Measurements from ENCODE around the gene RPS19BP1.

RPS19BP1 gene

GRCh38 chr22:39510529-39511149, 21.9 kb downstream of the RPS19BP1 start:
- TF ChIP-seq EGR1 (IDR thresholded peaks at IDR 0.05) (no peak), FOXM1 (IDR thresholded peaks at IDR 0.05; ENCODE audit: borderline replicate concordance, low read depth) (no peak), MAX (IDR thresholded peaks at IDR 0.05) (no peak), CREB1 (IDR thresholded peaks at IDR 0.05; ENCODE audit: low read depth) (no peak), RAD21 (IDR thresholded peaks at IDR 0.05; ENCODE audit: low read depth) (no peak), REST (IDR thresholded peaks at IDR 0.05; ENCODE audit: low read depth) (no peak), NFIC (IDR thresholded peaks at IDR 0.05) (no peak), CEBPB (IDR thresholded peaks at IDR 0.05) (no peak), TAF1 (IDR thresholded peaks at IDR 0.05; ENCODE audit: low read depth) (no peak), YY1 (IDR thresholded peaks at IDR 0.05; ENCODE audit: low read depth) (no peak), EP300 (IDR thresholded peaks at IDR 0.05; ENCODE audit: borderline replicate concordance) (no peak), TEAD4 (IDR thresholded peaks at IDR 0.05) (no peak), ZBTB7A (IDR thresholded peaks at IDR 0.05; ENCODE audit: low read depth) (no peak), USF1 (IDR thresholded peaks at IDR 0.05) (no peak), TCF12 (IDR thresholded peaks at IDR 0.05; ENCODE audit: low read depth) (no peak)

- TF ChIP-seq YY1 (IDR thresholded peaks at IDR 0.05; ENCODE audit: low read depth), result no peak
- TF ChIP-seq CEBPB (IDR thresholded peaks at IDR 0.05), result no peak
- TF ChIP-seq NFIC (IDR thresholded peaks at IDR 0.05), result no peak
- no peak for TF ChIP-seq USF1 (IDR thresholded peaks at IDR 0.05)
- TF ChIP-seq TEAD4 (IDR thresholded peaks at IDR 0.05), result no peak
- TF ChIP-seq MAX (IDR thresholded peaks at IDR 0.05), result no peak
- TF ChIP-seq REST (IDR thresholded peaks at IDR 0.05; ENCODE audit: low read depth), result no peak
- no peak for TF ChIP-seq TAF1 (IDR thresholded peaks at IDR 0.05; ENCODE audit: low read depth)
- no peak for TF ChIP-seq CREB1 (IDR thresholded peaks at IDR 0.05; ENCODE audit: low read depth)
- TF ChIP-seq TCF12 (IDR thresholded peaks at IDR 0.05; ENCODE audit: low read depth), result no peak
- TF ChIP-seq EGR1 (IDR thresholded peaks at IDR 0.05), result no peak
- TF ChIP-seq EP300 (IDR thresholded peaks at IDR 0.05; ENCODE audit: borderline replicate concordance), result no peak
Observed at GRCh38 chr22:39508393-39508792, 24.2 kb downstream of the RPS19BP1 start.

GRCh38 chr22:39504071-39504470, 28.5 kb downstream of the RPS19BP1 start:
- TF ChIP-seq ZBTB7A (IDR thresholded peaks at IDR 0.05; ENCODE audit: low read depth) (no peak), EP300 (IDR thresholded peaks at IDR 0.05; ENCODE audit: borderline replicate concordance) (no peak), EGR1 (IDR thresholded peaks at IDR 0.05) (no peak), MAX (IDR thresholded peaks at IDR 0.05) (no peak), USF1 (IDR thresholded peaks at IDR 0.05) (no peak), RAD21 (IDR thresholded peaks at IDR 0.05; ENCODE audit: low read depth) (no peak), YY1 (IDR thresholded peaks at IDR 0.05; ENCODE audit: low read depth) (no peak), NFIC (IDR thresholded peaks at IDR 0.05) (no peak), CREB1 (IDR thresholded peaks at IDR 0.05; ENCODE audit: low read depth) (no peak), FOXM1 (IDR thresholded peaks at IDR 0.05; ENCODE audit: borderline replicate concordance, low read depth) (no peak), TEAD4 (IDR thresholded peaks at IDR 0.05) (no peak), CEBPB (IDR thresholded peaks at IDR 0.05) (no peak), TCF12 (IDR thresholded peaks at IDR 0.05; ENCODE audit: low read depth) (no peak), REST (IDR thresholded peaks at IDR 0.05; ENCODE audit: low read depth) (no peak), TAF1 (IDR thresholded peaks at IDR 0.05; ENCODE audit: low read depth) (no peak)
